ENCODE results near the gene UTP4. TPM values are rescaled to one million over a fixed set of nuclear protein-coding genes. Genes with fewer than 3 reads are reported as not detected.

The UTP4 gene
- total and polyA plus RNA-seq, 2 of the 8 experiments (the other 6 are each of a cell fraction or from before 2014, with no cell fraction given), result 101 to 118 TPM

- POLR2A ChIA-PET (ENCODE audit: partially characterized antibody), result interaction anchor here (0.6 to 1.7 kb wide), 2 partner anchors 9 to 260 kb away, joined by 4 read pairs; partner anchors contain the start of genes CHTF8 and UTP4
- H3K4ac ChIP-seq (replicated peaks; ENCODE audit: insufficient read length, low read depth, low read length), result no peak overlapping the region
- no peak for TF ChIP-seq CBX8 (IDR thresholded peaks at IDR 0.05; ENCODE audit: borderline replicate concordance, low read depth, low read length)
- no peak for TF ChIP-seq NANOG (IDR thresholded peaks at IDR 0.05; ENCODE audit: insufficient read depth, low read depth, low read length, poor library complexity, severe bottlenecking)
- TF ChIP-seq TBP (IDR thresholded peaks at IDR 0.05; ENCODE audit: low read depth, low read length), result no peak
- no peak for TF ChIP-seq MAFK (IDR thresholded peaks at IDR 0.05; ENCODE audit: low read depth, low read length)
- no peak for TF ChIP-seq NRF1 (IDR thresholded peaks at IDR 0.05; ENCODE audit: low read depth, low read length)
- no peak for TF ChIP-seq SIN3A (conservative IDR thresholded peaks at IDR 0.05 in 1 of 2, IDR thresholded peaks at IDR 0.05 in 1 of 2; ENCODE audit: low read depth in 1 of 2, low read length in 2 of 2)
- no peak for TF ChIP-seq GABPA (IDR thresholded peaks at IDR 0.05; ENCODE audit: borderline replicate concordance, insufficient read depth, low read length)
- TF ChIP-seq KDM5A (IDR thresholded peaks at IDR 0.05; ENCODE audit: low read length), result no peak
- TF ChIP-seq EGR1 (IDR thresholded peaks at IDR 0.05; ENCODE audit: borderline replicate concordance, low read depth, low read length), result no peak
- TF ChIP-seq RFX5 (IDR thresholded peaks at IDR 0.05; ENCODE audit: borderline replicate concordance, low read depth, low read length), result no peak
- TF ChIP-seq FOSL1 (IDR thresholded peaks at IDR 0.05; ENCODE audit: insufficient read depth, low read depth, low read length), result no peak
- no peak for TF ChIP-seq SUZ12 (IDR thresholded peaks at IDR 0.05; ENCODE audit: low read length)
- no peak for TF ChIP-seq POLR2AphosphoS5 (IDR thresholded peaks at IDR 0.05; ENCODE audit: low read depth, low read length)
- TF ChIP-seq POLR2A (IDR thresholded peaks at IDR 0.05; ENCODE audit: control extremely low read depth in 1 of 2, low read depth in 2 of 2, low read length in 2 of 2), result no peak
- TF ChIP-seq SIRT6 (IDR thresholded peaks at IDR 0.05; ENCODE audit: low read length), result no peak
These were observed 9.5 kb downstream of the UTP4 start for GRCh38 chr16:69141936-69142335.

More at GRCh38 chr16:69141936-69142335, 9.5 kb downstream of the UTP4 start:
- Histone ChIP-seq H2BK12ac (ENCODE audit: low read depth, low read length) (no peak overlapping the region), H3K18ac (ENCODE audit: extremely low read depth, low read length) (no peak overlapping the region), H2BK120ac (replicated peaks; ENCODE audit: low read depth, low read length) (no peak overlapping the region), H3K36me3 (ENCODE audit: control insufficient read depth in 2 of 4, insufficient read depth in 4 of 4, low read length in 3 of 4) (peaks cover 28 to 81% (median 71%) of the 10 kb centered on the region in 4 experiments), H3K14ac (ENCODE audit: insufficient read length) (no peak overlapping the region), H3K79me2 (ENCODE audit: control insufficient read depth in 1 of 2, insufficient read depth in 2 of 2, low read length in 2 of 2) (peaks cover 0 to 16% of the 10 kb centered on the region in 2 experiments; a peak in 2 of 4 replicates), H3K56ac (replicated peaks; ENCODE audit: insufficient read length, low read depth, low read length) (no peak overlapping the region), H3K9me3 (ENCODE audit: insufficient read depth in 2 of 2, low read depth in 1 of 2, low read length in 1 of 2) (no peaks in the 10 kb centered on the region), H3K23me2 (ENCODE audit: low read depth, low read length) (no peaks in the 10 kb centered on the region), H3K4me1 (replicated peaks in 1 of 4; ENCODE audit: control insufficient read depth in 3 of 4, insufficient read depth in 4 of 4, low read length in 3 of 4) (no peaks in the 10 kb centered on the region), H4K8ac (ENCODE audit: extremely low read depth, insufficient read depth, low read length) (no peak overlapping the region), H4K91ac (replicated peaks; ENCODE audit: insufficient read length, low read length) (no peak overlapping the region), H2AK5ac (ENCODE audit: low read depth, low read length) (no peak overlapping the region), H3K23ac (ENCODE audit: insufficient read length) (no peak overlapping the region), H2BK5ac (ENCODE audit: low read depth, low read length) (no peak overlapping the region), H2AFZ (ENCODE audit: low read length) (no peak overlapping the region), H3K27ac (ENCODE audit: low read depth, low read length) (no peak overlapping the region), H3K4me2 (ENCODE audit: insufficient read depth in 1 of 2, low read depth in 2 of 2, low read length in 2 of 2) (no peak overlapping the region), H4K20me1 (replicated peaks in 1 of 2; ENCODE audit: control insufficient read depth in 1 of 2, insufficient read depth in 2 of 2, low read length in 2 of 2) (peaks cover 4 to 5% of the 10 kb centered on the region in 2 experiments), H3K4me3 (ENCODE audit: extremely low read depth in 1 of 4, insufficient read depth in 2 of 4, low read depth in 3 of 4, low read length in 4 of 4) (no peak overlapping the region), H3K79me1 (ENCODE audit: low read depth, low read length) (no peaks in the 10 kb centered on the region; the same call in 1 of the 2 replicates), H3K9ac (replicated peaks in 1 of 4; ENCODE audit: extremely low read depth in 1 of 4, low read depth in 3 of 4, low read length in 3 of 4) (no peak overlapping the region), H4K5ac (ENCODE audit: insufficient read length, low read depth, low read length) (no peak overlapping the region), H2BK15ac (ENCODE audit: low read length) (no peak overlapping the region), H2BK20ac (ENCODE audit: low read length) (no peak overlapping the region), H3K27me3 (replicated peaks in 1 of 4; ENCODE audit: control insufficient read depth in 3 of 4, extremely low read depth in 1 of 4, insufficient read depth in 3 of 4, low read length in 3 of 4) (no peaks in the 10 kb centered on the region)
- FAIRE-seq (no peak), DNase-seq (ENCODE audit: low read depth in 1 of 2, low spot score in 2 of 2) (no peak)
- WGBS, 2 experiments (ENCODE audit: extremely low coverage in 1 of 2, insufficient coverage in 1 of 2, insufficient read length in 1 of 2, insufficient replicate concordance in 2 of 2, low coverage in 1 of 2, low lambda C conversion rate in 2 of 2, missing lambda C conversion rate in 1 of 2), result 78% methylated on average over 2 of the region's 4 CpGs; no CpG with 5 or more reads in 1 of the 2 experiments
- CTCF ChIA-PET (ENCODE audit: partially characterized antibody), result interaction anchor here (0.6 to 1.3 kb wide), 2 partner anchors 10 to 116 kb away, joined by 3 read pairs; no protein-coding TSS in a partner anchor

Data from H1 (cell line).